Fibroblast of lung (primary cell): ENCODE results near the gene IL17D.

Experiments used
- EZH2 ChIP-seq: IDR thresholded peaks from 2 replicates; pipeline ENCODE4 v1.5.1; 2012; ENCODE audit warnings: low read length, control low read depth, mild to moderate bottlenecking; ENCODE audit errors: missing control alignments
- TF ChIP-seq, protein P1 (sequence below), 2 donors: IDR thresholded peaks in 1 of 2; conservative IDR thresholded peaks in 1 of 2; 1 replicate in 1 of 2; 2 replicates in 1 of 2; pipeline ENCODE4 v1.5.1; 2011 to 2012; ENCODE audit warnings: low read length in 2 of 2, control low read depth in 1 of 2, inconsistent platforms in 1 of 2, low read depth in 1 of 2, mild to moderate bottlenecking in 1 of 2

DNA sequence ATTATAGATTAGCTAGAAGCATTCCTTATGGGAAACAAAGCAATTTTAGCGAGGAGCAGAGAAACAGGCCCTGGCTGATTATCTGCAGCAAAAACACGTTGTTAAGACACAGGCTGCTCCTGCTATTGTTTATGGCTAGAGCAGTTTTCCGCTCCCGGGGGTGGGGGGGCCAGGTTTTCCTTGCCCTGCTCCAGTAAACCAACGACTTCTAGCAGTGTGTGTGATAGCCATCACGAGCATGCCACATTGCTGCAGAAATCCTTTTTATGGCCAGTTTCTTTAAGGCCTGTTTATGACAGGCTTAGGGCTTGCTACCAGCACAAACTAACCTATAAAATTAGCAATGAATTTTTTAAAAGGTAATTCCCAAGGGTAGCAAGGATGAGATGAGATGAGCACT is 18.4 kb upstream of the IL17D start:
- TF ChIP-seq, protein P1, sequence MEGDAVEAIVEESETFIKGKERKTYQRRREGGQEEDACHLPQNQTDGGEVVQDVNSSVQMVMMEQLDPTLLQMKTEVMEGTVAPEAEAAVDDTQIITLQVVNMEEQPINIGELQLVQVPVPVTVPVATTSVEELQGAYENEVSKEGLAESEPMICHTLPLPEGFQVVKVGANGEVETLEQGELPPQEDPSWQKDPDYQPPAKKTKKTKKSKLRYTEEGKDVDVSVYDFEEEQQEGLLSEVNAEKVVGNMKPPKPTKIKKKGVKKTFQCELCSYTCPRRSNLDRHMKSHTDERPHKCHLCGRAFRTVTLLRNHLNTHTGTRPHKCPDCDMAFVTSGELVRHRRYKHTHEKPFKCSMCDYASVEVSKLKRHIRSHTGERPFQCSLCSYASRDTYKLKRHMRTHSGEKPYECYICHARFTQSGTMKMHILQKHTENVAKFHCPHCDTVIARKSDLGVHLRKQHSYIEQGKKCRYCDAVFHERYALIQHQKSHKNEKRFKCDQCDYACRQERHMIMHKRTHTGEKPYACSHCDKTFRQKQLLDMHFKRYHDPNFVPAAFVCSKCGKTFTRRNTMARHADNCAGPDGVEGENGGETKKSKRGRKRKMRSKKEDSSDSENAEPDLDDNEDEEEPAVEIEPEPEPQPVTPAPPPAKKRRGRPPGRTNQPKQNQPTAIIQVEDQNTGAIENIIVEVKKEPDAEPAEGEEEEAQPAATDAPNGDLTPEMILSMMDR (conservative IDR thresholded peaks at IDR 0.05 in 1 of 2, IDR thresholded peaks at IDR 0.05 in 1 of 2; ENCODE audit: low read depth in 1 of 2, low read length in 2 of 2), result no peak
- no peak for TF ChIP-seq EZH2
